Nucleus accumbens (tissue), 56 donors: ENCODE results near the gene GOLGA8A.
"Not testable (repeated sequence)": the region's sequence is repeated elsewhere in the genome, so short reads cannot be mapped to it uniquely, and the experiment has no call there.

ENCODE experiments used
- DNase-seq, 56 donors: peaks; one replicate each; lab custom pipeline; 2025; lab: John Stamatoyannopoulos, UW

Gene GOLGA8A

GRCh38 chr15:34437687-34438086 lies at the start of gene GOLGA8A:
Gene GOLGA8A (minus strand): TSS chr15:34437808. CDS start chr15:34389691, 48,117 bp downstream.
- DNase-seq: peak in 46 of 56 donors; percentile 8 to 83 (median 44)

DNA sequence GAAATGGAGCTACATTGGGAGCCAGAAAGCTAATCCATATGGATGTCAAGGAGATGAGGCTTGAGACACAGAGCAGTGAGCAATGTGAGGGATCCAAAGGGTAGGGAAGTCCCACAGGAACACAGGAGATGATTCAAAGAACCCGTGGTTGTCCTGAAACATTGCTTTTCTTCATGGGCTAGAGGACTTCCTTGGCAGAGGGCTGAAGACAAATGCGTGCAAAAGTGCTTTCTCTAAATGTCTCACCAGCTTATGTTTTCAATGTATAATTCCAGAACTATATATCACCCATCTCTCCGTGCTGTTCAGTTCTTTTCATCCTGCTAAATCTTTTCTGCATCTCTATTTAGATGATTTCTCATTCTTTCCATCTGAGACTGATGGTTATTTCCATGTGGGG lies 46.0 kb upstream of the GOLGA8A start:
- DNase-seq: no peak

GRCh38 chr15:34481370-34481769 lies 43.8 kb upstream of the GOLGA8A start:
- DNase-seq: no peak

- DNase-seq: no peak
Measured at GRCh38 chr15:34473840-34474239, 36.2 kb upstream of the GOLGA8A start.

- DNase-seq: no peak
Measured at GRCh38 chr15:34472947-34473346, 35.3 kb upstream of the GOLGA8A start.

GRCh38 chr15:34470892-34471291 lies 33.3 kb upstream of the GOLGA8A start:
- no peak for DNase-seq

GRCh38 chr15:34470091-34470490 lies 32.5 kb upstream of the GOLGA8A start:
- no peak for DNase-seq

DNA sequence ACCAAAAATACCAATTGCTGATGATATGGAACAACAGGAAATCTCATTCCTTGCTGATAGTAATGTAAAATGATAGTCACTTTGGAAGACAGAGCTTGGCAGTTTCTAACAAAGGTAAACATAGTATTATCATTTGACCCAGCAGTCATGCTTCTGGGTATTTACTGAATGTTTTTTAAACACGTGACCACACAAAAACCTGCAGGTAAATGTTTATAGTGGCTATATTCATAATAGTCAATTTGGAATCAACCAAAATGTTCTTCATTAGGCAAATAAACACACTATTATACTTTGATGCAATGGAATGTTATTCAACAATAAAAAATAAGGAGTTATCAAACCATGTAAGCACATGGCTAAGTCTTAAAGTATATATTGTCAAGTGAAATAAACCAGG lies 24.1 kb upstream of the GOLGA8A start:
- DNase-seq: no peak

- DNase-seq: no peak
Measured at GRCh38 chr15:34460451-34460850, 22.8 kb upstream of the GOLGA8A start.

DNA sequence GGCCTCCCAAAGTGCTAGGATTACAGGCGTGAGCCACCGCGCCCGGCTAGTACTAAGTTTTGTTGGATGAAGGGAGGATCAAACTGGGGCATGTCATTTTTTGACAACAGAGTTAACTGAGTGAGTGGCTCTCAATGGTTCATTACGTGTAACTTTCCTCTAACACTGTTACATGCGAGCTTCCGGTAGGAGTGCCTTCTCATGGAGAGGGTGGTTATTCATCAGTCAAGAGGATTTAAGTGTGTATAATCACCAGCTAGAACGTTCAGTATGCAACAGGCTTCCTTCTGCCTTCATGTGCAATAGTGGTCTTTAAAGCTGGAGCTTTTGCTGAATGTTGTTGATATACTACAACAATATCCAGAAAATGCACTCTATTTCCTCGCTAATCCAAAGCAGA lies 19.1 kb upstream of the GOLGA8A start:
- DNase-seq: no peak

GRCh38 chr15:34442891-34443290 lies 5.3 kb upstream of the GOLGA8A start:
- no peak for DNase-seq

DNA sequence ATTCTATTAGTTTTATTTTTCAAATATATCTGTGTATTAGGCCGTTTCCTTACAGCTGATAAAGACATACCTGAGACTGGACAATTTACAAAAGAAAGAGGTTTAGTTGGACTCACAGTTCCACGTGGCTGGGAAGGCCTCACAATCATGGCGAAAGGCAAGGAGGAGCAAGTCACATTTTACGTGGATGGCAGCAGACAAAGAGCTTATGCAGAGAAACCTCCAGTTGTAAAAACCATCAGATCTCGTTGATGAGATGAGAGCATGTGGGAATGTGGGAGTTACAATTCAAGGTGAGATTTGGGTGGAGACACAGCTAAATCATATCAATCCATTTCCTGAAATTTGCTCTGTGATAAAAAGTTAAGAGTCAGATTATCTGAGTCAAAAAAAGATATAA lies 2.3 kb upstream of the GOLGA8A start:
- no peak for DNase-seq

DNA sequence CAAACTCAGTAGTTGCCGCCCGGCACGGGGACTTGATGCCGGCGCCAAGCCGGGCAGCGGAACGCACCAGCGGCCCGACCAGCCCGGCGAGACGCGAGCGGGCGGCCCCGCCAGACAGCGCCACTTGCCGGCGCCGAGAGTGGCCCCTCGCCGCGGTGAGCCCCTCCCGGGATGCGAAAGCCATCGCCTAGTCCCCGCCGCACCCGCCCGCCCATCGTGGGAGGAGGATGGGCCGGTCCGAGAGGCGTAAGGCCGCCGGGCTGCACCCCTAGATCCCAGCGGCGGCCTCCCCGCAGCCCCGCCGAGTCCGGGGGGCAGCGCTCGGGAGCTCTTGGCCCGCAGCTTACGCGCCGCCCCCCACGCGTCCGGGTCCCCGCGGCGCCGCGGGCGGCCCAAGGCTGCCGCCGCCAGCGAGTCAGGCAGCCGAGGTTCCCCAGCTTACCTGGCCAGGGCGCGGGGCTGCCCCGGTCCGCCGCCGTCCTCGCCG lies 609 bp downstream of the GOLGA8A start:
- peak in 14 of 56 donors; percentile 6 to 50 (median 18) for DNase-seq

DNA sequence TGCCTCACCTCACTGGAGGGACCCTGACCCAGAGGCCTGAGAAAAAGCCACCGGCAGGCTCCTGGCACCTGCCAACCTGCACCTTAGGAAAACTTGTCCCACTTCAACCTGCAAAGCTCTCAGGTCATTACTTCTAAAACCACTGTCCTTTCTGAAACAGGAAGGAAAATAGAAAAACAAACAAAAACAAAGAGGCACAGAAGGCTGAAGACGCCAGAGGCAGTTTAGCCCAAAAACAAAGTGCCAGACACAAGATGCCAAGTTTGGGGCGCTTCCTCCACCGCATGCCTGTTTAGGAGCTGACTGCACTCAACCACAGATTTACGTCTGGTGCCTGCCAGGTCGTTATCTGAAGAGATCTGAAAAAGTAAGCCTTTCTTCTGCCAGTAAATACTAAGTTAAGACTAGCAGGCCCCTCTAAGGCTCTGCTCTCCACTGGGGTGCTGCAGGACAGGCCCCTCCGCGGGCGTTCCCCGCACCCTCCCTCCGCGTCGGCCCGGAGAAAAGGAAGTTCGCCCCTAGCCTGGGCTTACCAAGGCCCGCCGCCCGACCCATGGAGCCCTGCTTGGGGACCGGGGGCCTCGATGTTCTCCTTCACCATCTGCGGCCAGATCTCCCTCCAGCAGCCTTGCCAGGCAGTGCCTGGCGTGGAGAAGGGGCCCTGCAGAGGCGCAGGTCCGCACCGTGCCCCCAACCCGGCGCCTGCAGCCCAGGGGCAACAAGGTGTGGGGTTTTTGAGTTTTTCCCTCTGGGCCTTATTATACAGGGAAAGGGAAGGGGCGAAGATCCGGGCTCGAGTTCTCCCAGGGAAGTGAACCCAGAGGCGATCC lies 1.3 kb downstream of the GOLGA8A start:
- no peak for DNase-seq

- DNase-seq: no peak
Measured at GRCh38 chr15:34435658-34436057, 1.9 kb downstream of the GOLGA8A start.

GRCh38 chr15:34434627-34435305 lies 2.8 kb downstream of the GOLGA8A start:
- DNase-seq: no peak

- DNase-seq: not testable (repeated sequence)
Measured at GRCh38 chr15:34433956-34434626, 3.5 kb downstream of the GOLGA8A start.

GRCh38 chr15:34430642-34431041 lies 7.0 kb downstream of the GOLGA8A start:
- DNase-seq: not testable (repeated sequence)

DNA sequence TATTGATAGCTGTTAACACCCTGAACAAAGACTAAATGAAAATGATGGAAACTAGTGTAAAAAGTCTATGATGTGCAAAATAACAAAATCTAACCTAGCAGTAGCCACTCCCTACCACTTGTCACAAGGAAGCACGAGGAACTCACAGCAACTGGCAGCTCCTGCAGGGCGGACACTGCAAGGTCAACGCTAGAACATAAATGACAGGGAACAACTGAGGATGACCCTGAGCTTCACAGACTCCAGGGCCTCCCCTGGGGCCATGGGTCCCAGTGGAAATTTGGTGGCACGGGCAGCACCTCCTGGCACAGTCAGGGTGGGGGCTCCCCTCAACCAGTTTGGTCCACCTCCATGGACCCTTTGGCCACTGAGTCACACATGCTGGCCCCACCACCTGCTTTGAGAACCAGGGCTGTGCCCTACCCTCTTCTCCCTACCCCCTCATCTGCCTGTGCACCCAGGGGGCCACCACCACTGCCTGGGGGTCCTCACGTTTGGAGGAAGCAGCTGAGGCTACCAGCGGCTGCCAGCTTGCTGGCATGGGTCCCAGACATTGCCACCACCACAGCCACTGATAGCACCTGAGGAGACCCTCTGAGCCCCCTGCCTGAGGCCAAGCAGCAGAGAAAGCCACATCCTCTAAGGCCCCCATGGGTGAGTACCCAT lies 14.1 kb downstream of the GOLGA8A start:
- not testable (repeated sequence) for DNase-seq

- not testable (repeated sequence) for DNase-seq
Measured at GRCh38 chr15:34420953-34421352, 16.7 kb downstream of the GOLGA8A start.

- DNase-seq: not testable (repeated sequence)
Measured at GRCh38 chr15:34418435-34418834, 19.2 kb downstream of the GOLGA8A start.
